SK-N-MC (cell line): Measurements from ENCODE around the gene LIMK1.

ENCODE experiments used
- DNase-seq: peaks from one replicate; pipeline ENCODE4 v3.0.0-alpha.2; 2011; ENCODE audit warnings: low read depth, low spot score
- H3K27ac ChIP-seq: fragments of 200-600 bp; sonication (generic); 2 replicates; pipeline ENCODE4 v1.5.1; 2016; ENCODE audit warnings: mixed run types
- H3K36me3 ChIP-seq: fragments of 200-600 bp; sonication (generic); 2 replicates; pipeline ENCODE4 v1.6.1; 2017; ENCODE audit warnings: antibody characterized with exemption, low read length, mixed read lengths; ENCODE audit not compliant: insufficient read depth
- H3K4me3 ChIP-seq: fragments of 200-600 bp; sonication (generic); 2 replicates; pipeline ENCODE4 v1.5.1; 2016
- H3K9ac ChIP-seq: fragments of 200-600 bp; sonication (generic); 2 replicates; pipeline ENCODE4 v1.8.0; 2017; ENCODE audit warnings: mixed run types, mixed read lengths; ENCODE audit not compliant: insufficient read length
- H3K9me3 ChIP-seq: fragments of 200-600 bp; sonication (generic); 2 replicates; pipeline ENCODE4 v1.6.1; 2017; ENCODE audit warnings: low read depth, mild to moderate bottlenecking, antibody characterized with exemption, low read length, moderate library complexity, mixed read lengths
- EZH2 ChIP-seq: fragments of 200-600 bp; sonication (generic); IDR thresholded peaks from one replicate; pipeline ENCODE4 v1.6.1; 2017; ENCODE audit warnings: antibody characterized with exemption
- FOXP2 ChIP-seq: optimal IDR thresholded peaks from 2 replicates; pipeline ENCODE3; 2011; ENCODE audit warnings: mild to moderate bottlenecking, moderate library complexity; ENCODE audit not compliant: insufficient read depth; ENCODE audit errors: extremely low read length, control extremely low read depth
- POLR2AphosphoS5 ChIP-seq: IDR thresholded peaks from 2 replicates; pipeline ENCODE4 v1.6.1; 2012; ENCODE audit warnings: mild to moderate bottlenecking, low read depth, low read length, borderline replicate concordance

Gene LIMK1

GRCh38 chr7:74069086-74069541 is 14.5 kb upstream of the LIMK1 start:
- no peak overlapping the region for H3K9ac ChIP-seq
- H3K36me3 ChIP-seq, result no peaks in the 10 kb centered on the region
- no peak overlapping the region for H3K27ac ChIP-seq
- H3K9me3 ChIP-seq, result no peaks in the 10 kb centered on the region
- DNase-seq, result no peak
- TF ChIP-seq EZH2, result no peak
- no peak for TF ChIP-seq FOXP2
- no peak for TF ChIP-seq POLR2AphosphoS5
- H3K4me3 ChIP-seq, result no peak overlapping the region

- TF ChIP-seq FOXP2 (no peak), POLR2AphosphoS5 (no peak), EZH2 (no peak)
- Histone ChIP-seq H3K9ac (no peak overlapping the region), H3K9me3 (no peaks in the 10 kb centered on the region; the same call in 1 of the 2 replicates), H3K27ac (no peak overlapping the region), H3K36me3 (no peaks in the 10 kb centered on the region), H3K4me3 (no peak overlapping the region)
- DNase-seq, result no peak
Observed at GRCh38 chr7:74069790-74070618, 13.6 kb upstream of the LIMK1 start.

DNA sequence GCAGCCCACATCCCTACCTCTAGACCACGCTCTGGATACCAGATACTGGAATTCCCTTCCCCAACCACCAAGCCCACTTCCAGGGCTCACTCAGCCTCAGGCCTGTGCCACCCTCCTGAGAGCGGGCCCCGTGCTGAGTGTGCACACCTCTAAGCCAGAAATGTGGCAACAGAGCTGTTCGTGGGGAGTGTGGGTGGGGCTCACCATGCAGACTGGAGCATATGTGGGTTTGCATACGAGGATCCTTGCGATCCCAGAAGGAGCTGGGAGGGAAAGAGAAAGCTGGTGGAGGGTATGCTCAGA is 13.0 kb upstream of the LIMK1 start:
- Histone ChIP-seq H3K36me3 (no peaks in the 10 kb centered on the region), H3K27ac (no peak overlapping the region), H3K4me3 (no peak overlapping the region), H3K9ac (no peak overlapping the region), H3K9me3 (no peaks in the 10 kb centered on the region; the same call in 1 of the 2 replicates)
- no peak for TF ChIP-seq FOXP2
- TF ChIP-seq EZH2, result no peak
- no peak for TF ChIP-seq POLR2AphosphoS5
- no peak for DNase-seq

DNA sequence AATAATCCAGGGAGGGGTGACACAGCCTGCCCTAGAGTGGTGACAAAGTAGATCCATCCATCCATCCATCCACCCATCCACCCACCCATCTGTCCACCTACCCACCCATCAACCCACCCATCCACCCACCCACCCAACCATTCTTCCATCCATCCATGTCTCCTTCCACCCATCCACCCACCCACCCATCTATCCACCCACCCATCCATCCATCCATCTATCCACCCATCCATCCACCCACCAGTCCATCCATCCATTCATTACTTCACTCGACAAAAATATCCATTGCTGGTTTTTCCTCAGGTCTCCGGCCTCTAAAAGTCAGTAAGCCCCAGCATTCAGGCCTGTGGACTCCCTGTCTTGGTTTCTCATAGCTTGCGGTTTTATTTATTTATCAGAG is 12.5 kb upstream of the LIMK1 start:
- TF ChIP-seq FOXP2 (no peak), POLR2AphosphoS5 (no peak), EZH2 (no peak)
- Histone ChIP-seq H3K4me3 (no peak overlapping the region), H3K36me3 (no peaks in the 10 kb centered on the region), H3K9me3 (no peaks in the 10 kb centered on the region; the same call in 1 of the 2 replicates), H3K9ac (no peak overlapping the region), H3K27ac (no peak overlapping the region)
- DNase-seq, result no peak

DNA sequence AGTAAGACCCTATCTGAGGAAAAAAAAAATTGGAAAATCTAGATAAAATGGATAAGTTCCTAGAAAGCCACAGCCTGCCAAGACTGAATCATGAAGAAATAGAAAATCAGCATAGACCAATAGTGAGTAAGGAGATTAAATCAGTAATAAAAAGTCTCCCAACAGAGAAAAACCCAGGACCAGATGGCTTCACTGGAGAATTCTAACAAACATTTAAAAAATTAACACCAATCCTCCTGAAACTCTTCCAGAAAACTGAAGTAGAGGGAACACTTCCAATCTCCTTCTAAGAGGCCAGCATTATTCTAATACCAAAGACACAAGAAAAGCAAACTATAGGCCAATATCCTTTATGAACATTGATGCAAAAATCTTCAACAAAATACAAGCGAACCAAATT is 8.8 kb upstream of the LIMK1 start:
- no peaks in the 10 kb centered on the region for H3K36me3 ChIP-seq
- H3K9me3 ChIP-seq, result no peaks in the 10 kb centered on the region; the same call in 1 of the 2 replicates
- no peak overlapping the region for H3K4me3 ChIP-seq
- no peak for DNase-seq
- no peak overlapping the region for H3K9ac ChIP-seq
- H3K27ac ChIP-seq, result no peak overlapping the region
- TF ChIP-seq FOXP2 (no peak), POLR2AphosphoS5 (no peak)

GRCh38 chr7:74078461-74078860 is 5.1 kb upstream of the LIMK1 start:
- H3K4me3 ChIP-seq, result no peak overlapping the region
- H3K27ac ChIP-seq, result no peak overlapping the region
- no peak overlapping the region for H3K9ac ChIP-seq

GRCh38 chr7:74082770-74083116 is 861 bp upstream of the LIMK1 start:
- H3K9me3 ChIP-seq, result no peaks in the 10 kb centered on the region
- no peak for TF ChIP-seq EZH2
- H3K36me3 ChIP-seq, result peaks cover 3% of the 10 kb centered on the region; the same call in 1 of the 2 replicates
- H3K4me3 ChIP-seq, result peak overlapping the region; percentile 76
- H3K27ac ChIP-seq, result no peak overlapping the region
- peak overlapping the region; percentile 73 for H3K9ac ChIP-seq
- no peak for DNase-seq

More at GRCh38 chr7:74078461-74078860, 5.1 kb upstream of the LIMK1 start:
- no peak for TF ChIP-seq EZH2
- TF ChIP-seq POLR2AphosphoS5, result no peak
- TF ChIP-seq FOXP2, result no peak
- Histone ChIP-seq H3K36me3 (no peaks in the 10 kb centered on the region), H3K9me3 (no peaks in the 10 kb centered on the region; the same call in 1 of the 2 replicates)
- no peak for DNase-seq

DNA sequence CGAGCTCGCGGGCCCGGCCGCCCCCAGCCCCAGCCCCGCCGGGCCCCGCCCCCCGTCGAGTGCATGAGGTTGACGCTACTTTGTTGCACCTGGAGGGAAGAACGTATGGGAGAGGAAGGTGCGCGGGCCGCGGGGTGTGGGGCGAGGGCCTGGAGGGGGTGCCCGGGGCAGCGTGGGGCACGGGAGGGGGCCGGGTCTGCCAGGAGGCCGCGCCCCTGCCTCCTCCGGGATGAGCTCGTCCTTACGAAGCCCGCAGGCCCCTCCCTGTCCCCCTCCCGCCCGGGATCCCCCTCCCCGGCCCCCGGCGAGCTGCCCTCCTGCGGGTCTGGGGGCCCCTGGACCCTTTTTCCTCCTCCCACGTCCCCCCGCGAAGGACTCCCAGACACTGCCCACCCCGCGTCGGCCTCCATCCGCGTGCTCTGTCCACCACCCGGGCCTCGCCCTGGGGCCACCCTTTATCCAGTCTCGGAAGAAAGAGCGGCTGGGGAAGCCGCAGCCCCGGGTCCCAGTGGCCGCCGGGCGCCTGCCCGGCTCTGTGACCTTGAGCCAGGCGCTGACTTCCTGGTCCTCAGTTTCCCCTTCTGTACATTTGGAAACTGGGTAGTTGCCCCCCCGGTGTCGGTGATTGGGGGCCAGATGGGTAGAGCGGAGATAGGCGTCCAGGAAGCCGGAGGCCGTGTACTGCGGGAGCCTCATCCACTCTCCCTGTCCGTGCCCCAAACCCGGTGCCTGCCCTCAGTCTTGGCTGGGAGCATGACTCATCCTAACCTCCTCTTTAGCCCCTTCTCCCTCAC is 521 bp downstream of the LIMK1 start:
- Histone ChIP-seq H3K9me3 (no peaks in the 10 kb centered on the region), H3K36me3 (peaks cover 7% of the 10 kb centered on the region; the same call in 1 of the 2 replicates), H3K9ac (peak overlapping the region; percentile 80), H3K4me3 (peak overlapping the region; percentile 87), H3K27ac (no peak overlapping the region)
- TF ChIP-seq POLR2AphosphoS5 (no peak), FOXP2 (no peak), EZH2 (no peak)
- no peak for DNase-seq
